ENCODE data around the gene ZNF30.

The ZNF30 gene

DNA sequence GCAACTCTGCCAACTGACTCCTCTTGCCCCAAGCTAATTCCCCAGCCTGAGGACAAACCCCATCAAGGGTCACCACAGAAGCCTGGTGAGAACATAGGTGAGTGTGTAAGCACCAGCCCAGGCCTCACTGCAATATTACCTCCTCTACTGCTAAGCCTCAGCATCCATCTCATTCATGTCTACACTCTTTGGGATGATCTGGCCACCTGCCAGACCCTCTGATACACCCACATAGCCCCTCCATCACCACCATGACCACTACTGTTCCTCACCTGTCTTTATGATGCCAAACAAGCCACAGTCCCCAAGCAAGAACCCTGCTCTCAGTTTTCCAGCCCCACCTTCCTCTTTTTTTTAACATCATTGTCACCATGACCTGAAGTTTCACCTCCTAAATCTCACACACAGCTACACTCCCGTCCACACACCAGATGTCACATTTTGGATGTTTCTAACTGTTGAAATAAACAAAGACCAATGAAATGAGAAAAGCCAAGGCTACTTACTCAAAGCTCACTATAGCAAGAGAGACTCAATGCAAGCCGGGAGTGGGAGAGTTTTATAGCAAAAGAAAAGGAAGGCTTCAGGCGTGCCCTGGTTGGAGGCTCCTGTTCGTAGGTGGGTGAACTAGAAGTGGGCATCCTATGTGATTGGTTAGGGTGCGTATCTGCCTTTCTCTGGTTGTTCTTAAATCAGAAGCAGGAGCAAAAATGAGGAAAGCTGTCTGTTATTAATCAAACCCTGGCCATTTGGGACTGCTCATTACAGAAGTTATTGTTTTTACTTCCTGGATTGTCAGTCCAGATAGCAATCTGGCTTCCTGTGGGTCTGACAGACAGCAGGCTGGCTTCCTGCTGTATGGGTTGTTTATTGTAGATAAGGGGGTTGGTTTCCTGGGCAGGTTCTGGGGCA, 35.3 kb downstream of the ZNF30 start (continued):
- TF ChIP-seq, protein P1, sequence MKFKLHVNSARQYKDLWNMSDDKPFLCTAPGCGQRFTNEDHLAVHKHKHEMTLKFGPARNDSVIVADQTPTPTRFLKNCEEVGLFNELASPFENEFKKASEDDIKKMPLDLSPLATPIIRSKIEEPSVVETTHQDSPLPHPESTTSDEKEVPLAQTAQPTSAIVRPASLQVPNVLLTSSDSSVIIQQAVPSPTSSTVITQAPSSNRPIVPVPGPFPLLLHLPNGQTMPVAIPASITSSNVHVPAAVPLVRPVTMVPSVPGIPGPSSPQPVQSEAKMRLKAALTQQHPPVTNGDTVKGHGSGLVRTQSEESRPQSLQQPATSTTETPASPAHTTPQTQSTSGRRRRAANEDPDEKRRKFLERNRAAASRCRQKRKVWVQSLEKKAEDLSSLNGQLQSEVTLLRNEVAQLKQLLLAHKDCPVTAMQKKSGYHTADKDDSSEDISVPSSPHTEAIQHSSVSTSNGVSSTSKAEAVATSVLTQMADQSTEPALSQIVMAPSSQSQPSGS (tag by site-specific recombination; IDR thresholded peaks at IDR 0.05; ENCODE audit: low read depth) = no peak
- TF ChIP-seq ZBTB7A (tag by site-specific recombination; IDR thresholded peaks at IDR 0.05; ENCODE audit: low read depth) (no peak), GLIS1 (tag by site-specific recombination; IDR thresholded peaks at IDR 0.05) (peak; percentile 65), ZIC2 (tag by site-specific recombination; IDR thresholded peaks at IDR 0.05) (peak; percentile 91), ZNF530 (tag by site-specific recombination; IDR thresholded peaks at IDR 0.05; ENCODE audit: low read depth) (0 out of 2 replicates have a peak, but pooled peaks have one; percentile 57), ZNF830 (tag by site-specific recombination; IDR thresholded peaks at IDR 0.05; ENCODE audit: low read depth) (no peak), PRDM1 (tag by site-specific recombination; IDR thresholded peaks at IDR 0.05) (no peak), ZNF521 (tag by site-specific recombination; IDR thresholded peaks at IDR 0.05) (no peak), ZNF404 (tag by site-specific recombination; IDR thresholded peaks at IDR 0.05) (no peak), ZNF837 (tag by site-specific recombination; IDR thresholded peaks at IDR 0.05) (no peak), ZNF596 (tag by site-specific recombination; IDR thresholded peaks at IDR 0.05) (no peak), ZNF624 (tag by site-specific recombination; IDR thresholded peaks at IDR 0.05) (no peak), SETDB1 (IDR thresholded peaks at IDR 0.05; ENCODE audit: insufficient read length, low read length) (peak; percentile 80), ZNF18 (tag by site-specific recombination; IDR thresholded peaks at IDR 0.05) (no peak), ZNF174 (tag by site-specific recombination; IDR thresholded peaks at IDR 0.05) (no peak), ZNF704 (tag by site-specific recombination; IDR thresholded peaks at IDR 0.05) (no peak), ZNF37A (tag by site-specific recombination; IDR thresholded peaks at IDR 0.05) (no peak), ZBTB10 (tag by site-specific recombination; IDR thresholded peaks at IDR 0.05) (no peak), ZNF112 (tag by site-specific recombination; IDR thresholded peaks at IDR 0.05) (0 out of 2 replicates have a peak, but pooled peaks have one; percentile 7), ZNF629 (tag by site-specific recombination; IDR thresholded peaks at IDR 0.05) (no peak), FEZF1 (tag by site-specific recombination; IDR thresholded peaks at IDR 0.05) (peak; percentile 63), ZSCAN23 (tag by site-specific recombination; IDR thresholded peaks at IDR 0.05) (no peak), SCRT2 (tag by site-specific recombination; IDR thresholded peaks at IDR 0.05) (no peak), TRIM28 (IDR thresholded peaks at IDR 0.05; ENCODE audit: borderline replicate concordance, low read length) (peak; percentile 78; the same call in 1 of the 2 replicates), ZNF571 (tag by site-specific recombination; IDR thresholded peaks at IDR 0.05) (no peak), TCF7L2 (IDR thresholded peaks at IDR 0.05; ENCODE audit: borderline replicate concordance, low read depth, low read length) (no peak)
- TF ChIP-seq, protein P2, sequence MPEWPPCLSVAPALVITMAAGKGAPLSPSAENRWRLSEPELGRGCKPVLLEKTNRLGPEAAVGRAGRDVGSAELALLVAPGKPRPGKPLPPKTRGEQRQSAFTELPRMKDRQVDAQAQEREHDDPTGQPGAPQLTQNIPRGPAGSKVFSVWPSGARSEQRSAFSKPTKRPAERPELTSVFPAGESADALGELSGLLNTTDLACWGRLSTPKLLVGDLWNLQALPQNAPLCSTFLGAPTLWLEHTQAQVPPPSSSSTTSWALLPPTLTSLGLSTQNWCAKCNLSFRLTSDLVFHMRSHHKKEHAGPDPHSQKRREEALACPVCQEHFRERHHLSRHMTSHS (tag by site-specific recombination; IDR thresholded peaks at IDR 0.05) = no peak
- TF ChIP-seq, protein P3, sequence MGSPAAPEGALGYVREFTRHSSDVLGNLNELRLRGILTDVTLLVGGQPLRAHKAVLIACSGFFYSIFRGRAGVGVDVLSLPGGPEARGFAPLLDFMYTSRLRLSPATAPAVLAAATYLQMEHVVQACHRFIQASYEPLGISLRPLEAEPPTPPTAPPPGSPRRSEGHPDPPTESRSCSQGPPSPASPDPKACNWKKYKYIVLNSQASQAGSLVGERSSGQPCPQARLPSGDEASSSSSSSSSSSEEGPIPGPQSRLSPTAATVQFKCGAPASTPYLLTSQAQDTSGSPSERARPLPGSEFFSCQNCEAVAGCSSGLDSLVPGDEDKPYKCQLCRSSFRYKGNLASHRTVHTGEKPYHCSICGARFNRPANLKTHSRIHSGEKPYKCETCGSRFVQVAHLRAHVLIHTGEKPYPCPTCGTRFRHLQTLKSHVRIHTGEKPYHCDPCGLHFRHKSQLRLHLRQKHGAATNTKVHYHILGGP (tag by site-specific recombination; IDR thresholded peaks at IDR 0.05) = no peak
- TF ChIP-seq, protein P4, sequence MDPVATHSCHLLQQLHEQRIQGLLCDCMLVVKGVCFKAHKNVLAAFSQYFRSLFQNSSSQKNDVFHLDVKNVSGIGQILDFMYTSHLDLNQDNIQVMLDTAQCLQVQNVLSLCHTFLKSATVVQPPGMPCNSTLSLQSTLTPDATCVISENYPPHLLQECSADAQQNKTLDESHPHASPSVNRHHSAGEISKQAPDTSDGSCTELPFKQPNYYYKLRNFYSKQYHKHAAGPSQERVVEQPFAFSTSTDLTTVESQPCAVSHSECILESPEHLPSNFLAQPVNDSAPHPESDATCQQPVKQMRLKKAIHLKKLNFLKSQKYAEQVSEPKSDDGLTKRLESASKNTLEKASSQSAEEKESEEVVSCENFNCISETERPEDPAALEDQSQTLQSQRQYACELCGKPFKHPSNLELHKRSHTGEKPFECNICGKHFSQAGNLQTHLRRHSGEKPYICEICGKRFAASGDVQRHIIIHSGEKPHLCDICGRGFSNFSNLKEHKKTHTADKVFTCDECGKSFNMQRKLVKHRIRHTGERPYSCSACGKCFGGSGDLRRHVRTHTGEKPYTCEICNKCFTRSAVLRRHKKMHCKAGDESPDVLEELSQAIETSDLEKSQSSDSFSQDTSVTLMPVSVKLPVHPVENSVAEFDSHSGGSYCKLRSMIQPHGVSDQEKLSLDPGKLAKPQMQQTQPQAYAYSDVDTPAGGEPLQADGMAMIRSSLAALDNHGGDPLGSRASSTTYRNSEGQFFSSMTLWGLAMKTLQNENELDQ (tag by site-specific recombination; IDR thresholded peaks at IDR 0.05; ENCODE audit: low read depth) = no peak
